CD14-positive monocyte (primary cell): ENCODE results near the gene LCE4A. TPM values are rescaled to one million over a fixed set of nuclear protein-coding genes. Genes with fewer than 3 reads are reported as not detected.
A peak's percentile ranks its signal among the peaks of the same experiment; 100 is the strongest.
"Not testable (repeated sequence)": the region's sequence is repeated elsewhere in the genome, so short reads cannot be mapped to it uniquely, and the experiment has no call there.

Experiments
- DNase-seq, 3 donors: peaks; one replicate each; pipeline ENCODE4 v3.0.0-alpha.2; 2011 to 2022
- H2AFZ ChIP-seq: 2 replicates; pipeline ENCODE4 v1.6.0; 2012; ENCODE audit warnings: mild to moderate bottlenecking, low read depth, low read length, inconsistent platforms; ENCODE audit not compliant: insufficient read depth, poor library complexity, severe bottlenecking
- H3K27ac ChIP-seq, 2 donors: 1 replicate in 1 of 2; 2 replicates in 1 of 2; pipeline ENCODE4 v1.5.1; 2012 to 2013; ENCODE audit warnings: low read length in 2 of 2, control low read depth in 1 of 2, inconsistent platforms in 1 of 2, low read depth in 1 of 2, mild to moderate bottlenecking in 1 of 2
- H3K27me3 ChIP-seq, 2 donors: one replicate each; pipeline versions ENCODE4 v1.6.0 to v1.6.1; 2011 to 2013; ENCODE audit warnings: low read length in 2 of 2; ENCODE audit not compliant: control insufficient read depth in 2 of 2, insufficient read depth in 2 of 2
- H3K36me3 ChIP-seq, 2 donors: replicated peaks in 1 of 2; 1 replicate in 1 of 2; 2 replicates in 1 of 2; pipeline versions ENCODE4 v1.5.1 to v1.6.1; 2012 to 2013; ENCODE audit warnings: low read length in 2 of 2, control low read depth in 1 of 2, inconsistent platforms in 1 of 2, mild to moderate bottlenecking in 1 of 2; ENCODE audit not compliant: insufficient read depth in 2 of 2, control insufficient read depth in 1 of 2
- H3K4me1 ChIP-seq, 2 donors: 1 replicate in 1 of 2; 2 replicates in 1 of 2; pipeline versions ENCODE4 v1.5.1 to v1.6.1; 2012 to 2013; ENCODE audit warnings: low read length in 2 of 2, control low read depth in 1 of 2, inconsistent platforms in 1 of 2, mild to moderate bottlenecking in 1 of 2, moderate library complexity in 1 of 2; ENCODE audit not compliant: insufficient read depth in 2 of 2, control insufficient read depth in 1 of 2
- H3K4me2 ChIP-seq: replicated peaks from 2 replicates; pipeline ENCODE3; 2012; ENCODE audit warnings: low read length, moderate library complexity, mild to moderate bottlenecking; ENCODE audit not compliant: poor library complexity, severe bottlenecking; ENCODE audit errors: extremely low read depth
- H3K4me3 ChIP-seq, 3 experiments: fragments of 200-600 bp in 1 of 3; sonication (generic) in 1 of 3; replicated peaks in 1 of 3; 1 replicate in 2 of 3; 2 replicates in 1 of 3; pipeline ENCODE4 v1.5.1; 2011 to 2013; ENCODE audit warnings: low read length in 3 of 3, mild to moderate bottlenecking in 3 of 3, control low read depth in 2 of 3, low read depth in 2 of 3, inconsistent platforms in 1 of 3, moderate library complexity in 1 of 3
- H3K79me2 ChIP-seq: 2 replicates; pipeline ENCODE4 v1.6.0; 2012; ENCODE audit warnings: mild to moderate bottlenecking, control low read depth, inconsistent platforms, low read length, moderate library complexity; ENCODE audit not compliant: insufficient read depth
- H3K9ac ChIP-seq: 2 replicates; pipeline ENCODE4 v1.6.0; 2017; ENCODE audit warnings: low read length, mild to moderate bottlenecking; ENCODE audit not compliant: insufficient read depth, poor library complexity, severe bottlenecking
- H3K9me3 ChIP-seq, 2 donors: replicated peaks in 1 of 2; 1 replicate in 1 of 2; 2 replicates in 1 of 2; pipeline versions ENCODE4 v1.5.1 to v1.6.1; 2012 to 2013; ENCODE audit warnings: low read length in 2 of 2, control low read depth in 1 of 2; ENCODE audit not compliant: control insufficient read depth in 1 of 2, insufficient read depth in 1 of 2
- H4K20me1 ChIP-seq: 2 replicates; pipeline ENCODE4 v1.6.0; 2012; ENCODE audit warnings: mild to moderate bottlenecking, low read length, control low read depth, moderate library complexity; ENCODE audit not compliant: insufficient read depth
- H3K27ac Mint-ChIP-seq, 7 donors: one replicate each; pipeline ENCODE4 v1.8.0; 2020; ENCODE audit warnings: mild to moderate bottlenecking in 7 of 7, mixed read lengths in 7 of 7, moderate library complexity in 6 of 7, inconsistent platforms in 2 of 7
- H3K27me3 Mint-ChIP-seq, 3 donors: one replicate each; pipeline ENCODE4 v1.8.0; 2021 to 2022; ENCODE audit warnings: low read depth in 3 of 3, mild to moderate bottlenecking in 3 of 3, mixed read lengths in 3 of 3, moderate library complexity in 3 of 3, inconsistent platforms in 1 of 3
- H3K36me3 Mint-ChIP-seq, 2 donors: one replicate each; pipeline ENCODE4 v1.8.0; 2020; ENCODE audit warnings: mixed read lengths in 2 of 2, inconsistent platforms in 1 of 2, mild to moderate bottlenecking in 1 of 2
- H3K4me1 Mint-ChIP-seq: one replicate; pipeline ENCODE4 v1.8.0; 2020; ENCODE audit warnings: mild to moderate bottlenecking, mixed read lengths
- H3K4me3 Mint-ChIP-seq, 2 donors: one replicate each; pipeline ENCODE4 v1.8.0; 2020; ENCODE audit warnings: mild to moderate bottlenecking in 2 of 2, mixed read lengths in 2 of 2, moderate library complexity in 1 of 2
- H3K9me3 Mint-ChIP-seq, 7 donors: one replicate each; pipeline ENCODE4 v1.8.0; 2020 to 2022; ENCODE audit warnings: mixed read lengths in 7 of 7, mild to moderate bottlenecking in 6 of 7, moderate library complexity in 6 of 7, inconsistent platforms in 2 of 7
- CTCF ChIP-seq: fragments of 200-600 bp; IDR thresholded peaks from one replicate; pipeline ENCODE4 v1.8.0; 2022; ENCODE audit warnings: antibody characterized with exemption, mild to moderate bottlenecking
- WGBS: methylation state at CpG from one replicate; pipeline ENCODE4 v1.1.5; 2013; ENCODE audit warnings: missing lambda C conversion rate; ENCODE audit not compliant: insufficient coverage; 5-methylcytosine and 5-hydroxymethylcytosine counted together
- intact Hi-C, 2 donors: fragments of 100-400 bp; cut with micrococcal nuclease; formaldehyde crosslinking; loops; one replicate each; pipeline versions ENCODE4 v1.15.0 to v1.15.1; 2023
- polyA plus RNA-seq, 3 donors: library from polyadenylated mRNA; depleted of rRNA in 1 of 3; unstranded in 2 of 3; stranded (reverse) in 1 of 3; fragments of 300-500 nt in 2 of 3; fragments of >200 nt in 1 of 3; fragmentation: Illumina TruSeq in 2 of 3; gene quantifications; 1 replicate in 2 of 3; 2 replicates in 1 of 3; pipeline ENCODE4 v1.2.3, GENCODE V29; 2012 to 2021

Gene LCE4A
- polyA plus RNA-seq, 3 donors: not detected

GRCh38 chr1:152667648-152668047 is 40.3 kb upstream of the LCE4A start:
- no peaks in the 10 kb centered on the region for H3K36me3 Mint-ChIP-seq
- 83% methylated on average over 5 of the region's 5 CpGs for WGBS
- H3K9me3 ChIP-seq: no peaks in the 10 kb centered on the region
- H3K4me3 Mint-ChIP-seq: no peak overlapping the region
- H3K27me3 Mint-ChIP-seq: peaks cover 3 to 8% (median 6%) of the 10 kb centered on the region in 3 donors
- H3K27me3 ChIP-seq: no peaks in the 10 kb centered on the region
- H3K27ac Mint-ChIP-seq: no peak overlapping the region
- H3K4me1 Mint-ChIP-seq: no peaks in the 10 kb centered on the region
- no peak for TF ChIP-seq CTCF
- DNase-seq: no peak
- H3K4me2 ChIP-seq: no peak overlapping the region
- H4K20me1 ChIP-seq: no peaks in the 10 kb centered on the region
- H3K4me3 ChIP-seq: no peak overlapping the region
- H2AFZ ChIP-seq: no peak overlapping the region
- H3K4me1 ChIP-seq: no peaks in the 10 kb centered on the region
- no peak overlapping the region for H3K27ac ChIP-seq
- no peaks in the 10 kb centered on the region for H3K36me3 ChIP-seq
- intact Hi-C loops: no loop called here
- peaks cover 0 to 3% (median 0%) of the 10 kb centered on the region in 7 donors for H3K9me3 Mint-ChIP-seq
- H3K79me2 ChIP-seq: no peaks in the 10 kb centered on the region
- no peak overlapping the region for H3K9ac ChIP-seq

GRCh38 chr1:152673016-152673415 is 34.9 kb upstream of the LCE4A start:
- Histone ChIP-seq H3K27me3 (no peaks in the 10 kb centered on the region), H3K9ac (no peak overlapping the region), H3K36me3 (no peaks in the 10 kb centered on the region), H3K79me2 (no peaks in the 10 kb centered on the region), H3K4me2 (no peak overlapping the region), H3K27ac (no peak overlapping the region), H3K9me3 (no peaks in the 10 kb centered on the region), H2AFZ (no peak overlapping the region), H3K4me3 (no peak overlapping the region), H3K4me1 (no peaks in the 10 kb centered on the region), H4K20me1 (no peaks in the 10 kb centered on the region)
- intact Hi-C loops: no loop called here
- DNase-seq: no peak
- WGBS: no CpG with 5 or more reads among the region's 2 CpGs
- peaks cover 2 to 7% (median 6%) of the 10 kb centered on the region in 3 donors for H3K27me3 Mint-ChIP-seq
- no peaks in the 10 kb centered on the region for H3K36me3 Mint-ChIP-seq
- H3K4me3 Mint-ChIP-seq: no peak overlapping the region
- H3K27ac Mint-ChIP-seq: no peak overlapping the region
- H3K4me1 Mint-ChIP-seq: no peaks in the 10 kb centered on the region
- TF ChIP-seq CTCF: no peak
- H3K9me3 Mint-ChIP-seq: peaks cover 0 to 3% (median 0%) of the 10 kb centered on the region in 7 donors

GRCh38 chr1:152674983-152675382 is 33.0 kb upstream of the LCE4A start, which contains the start of gene LCE2C:
TSS of gene LCE2C (plus strand) at chr1:152675279. CDS start at chr1:152676016, 737 bp downstream.
- not testable (repeated sequence) for H3K36me3 Mint-ChIP-seq, H3K9me3 Mint-ChIP-seq, DNase-seq

More at GRCh38 chr1:152674983-152675382, 33.0 kb upstream of the LCE4A start, which contains the start of gene LCE2C:
- H3K36me3 ChIP-seq, H3K9ac ChIP-seq, H3K79me2 ChIP-seq, intact Hi-C loops, H3K4me2 ChIP-seq, H4K20me1 ChIP-seq, H3K4me3 ChIP-seq, H3K4me3 Mint-ChIP-seq, H2AFZ ChIP-seq, H3K9me3 ChIP-seq, H3K4me1 Mint-ChIP-seq, H3K27me3 ChIP-seq, H3K4me1 ChIP-seq, H3K27ac ChIP-seq: not testable (repeated sequence)
- WGBS: 89% methylated on average over 1 of the region's 3 CpGs
- Mint-ChIP-seq H3K27ac (peak within 1 kb of the TSS in 1 of 7 donors; percentile 58), H3K27me3 (peaks cover 2 to 16% (median 6%) of the 10 kb centered on the region in 3 donors)
